Measurements from ENCODE around the gene TRPM7. TPM values are rescaled to one million over a fixed set of nuclear protein-coding genes. Genes with fewer than 3 reads are reported as not detected.

Gene TRPM7
- total and polyA plus RNA-seq, 9 of the 15 experiments (the other 6 are each of a cell fraction or from before 2014, with no cell fraction given) = 12.3 to 59.2 (median 31.5) TPM

- TF ChIP-seq CREM (IDR thresholded peaks at IDR 0.05; ENCODE audit: low read depth) = peak; percentile 26; the same call in 1 of the 2 replicates
- TF ChIP-seq CBFA2T3 (IDR thresholded peaks at IDR 0.05) = peak; percentile 63; the same call in 1 of the 2 replicates
- TF ChIP-seq ZEB2 (IDR thresholded peaks at IDR 0.05) = peak; percentile 47; the same call in 1 of the 2 replicates
- peak; percentile 73 for TF ChIP-seq PKNOX1 (IDR thresholded peaks at IDR 0.05)
- TF ChIP-seq TEAD4 (IDR thresholded peaks at IDR 0.05; ENCODE audit: low read length) = peak; percentile 65; the same call in 1 of the 2 replicates
- TF ChIP-seq TEAD4 (CRISPR knock-in tag; IDR thresholded peaks at IDR 0.05; ENCODE audit: borderline replicate concordance) = no peak
- TF ChIP-seq ARID1B (IDR thresholded peaks at IDR 0.05) = peak; percentile 77
Measured at GRCh38 chr15:50641318-50641717, 45.3 kb downstream of the TRPM7 start (continued).

- no peak for FAIRE-seq
- CTCF ChIA-PET (ENCODE audit: low intra/inter-chr PET ratio) = interaction anchor here (0.6 kb wide), 1 partner anchor 20 kb away, joined by 4 read pairs; no protein-coding TSS in a partner anchor
Measured at GRCh38 chr15:50636146-50636545, 50.5 kb downstream of the TRPM7 start.

More at GRCh38 chr15:50636146-50636545, 50.5 kb downstream of the TRPM7 start:
- ATAC-seq (no peak), DNase-seq (ENCODE audit: extremely low read depth in 1 of 4, low spot score in 3 of 4) (no peak)
- Histone ChIP-seq H3K9me1 (ENCODE audit: control insufficient read depth, insufficient read depth, low read length) (no peaks in the 10 kb centered on the region), H3K9ac (ENCODE audit: insufficient read depth in 1 of 2, low read depth in 2 of 2, low read length in 2 of 2) (no peak overlapping the region), H3K79me2 (ENCODE audit: control insufficient read depth, insufficient read depth, low read length) (peaks cover 14% of the 10 kb centered on the region), H4K20me1 (replicated peaks; ENCODE audit: control insufficient read depth, insufficient read depth, low read length) (no peaks in the 10 kb centered on the region), H3K9me3 (replicated peaks; ENCODE audit: control insufficient read depth, insufficient read depth, low read depth, low read length) (no peaks in the 10 kb centered on the region), H3K27me3 (ENCODE audit: control insufficient read depth in 2 of 2, insufficient read depth in 2 of 2, low read length in 2 of 2) (no peaks in the 10 kb centered on the region), H3K36me3 (ENCODE audit: control insufficient read depth, insufficient read depth, low read length) (peaks cover 85% of the 10 kb centered on the region), H3K4me3 (no peak overlapping the region), H3K27ac (ENCODE audit: extremely low read depth, low read depth, low read length) (no peak overlapping the region), H2AFZ (ENCODE audit: low read depth, low read length) (no peak overlapping the region), H3K4me1 (replicated peaks in 1 of 2; ENCODE audit: control insufficient read depth in 2 of 2, insufficient read depth in 2 of 2, low read length in 2 of 2) (peaks cover 1 to 2% of the 10 kb centered on the region in 2 experiments; a peak in 3 of 5 replicates), H3K4me2 (ENCODE audit: insufficient read depth, low read length) (no peak overlapping the region)
- in situ Hi-C loops (cut with MboI) (no loop called here), intact Hi-C loops (cut with micrococcal nuclease) (no loop called here)
- 96% methylated on average over 7 of the region's 9 CpGs for WGBS (ENCODE audit: insufficient coverage, low coverage, missing lambda C conversion rate)
- no peak for TF ChIP-seq NUFIP1 (IDR thresholded peaks at IDR 0.05; ENCODE audit: partially characterized antibody)
- no TSS peak for BruUV-seq (replicated peaks)
- POLR2A ChIA-PET = interaction anchor here (0.6 kb wide), 1 partner anchor 142 kb away, joined by 4 read pairs; no protein-coding TSS in a partner anchor
